Measurements from ENCODE around the gene TEX29. TPM values are rescaled to one million over a fixed set of nuclear protein-coding genes. Genes with fewer than 3 reads are reported as not detected.

Gene TEX29
- total RNA-seq, 1 donor from 2014 or later, result 0.70 TPM

GRCh38 chr13:111328574-111329410, 8.3 kb downstream of the TEX29 start:
- Mint-ChIP-seq H3K27me3 (ENCODE audit: low read depth) (no peaks in the 10 kb centered on the region), H3K4me3 (ENCODE audit: unreplicated experiment) (no peak overlapping the region), H3K36me3 (ENCODE audit: low read depth) (peaks cover 15% of the 10 kb centered on the region), H3K4me1 (ENCODE audit: low read depth) (no peaks in the 10 kb centered on the region), H3K27ac (ENCODE audit: unreplicated experiment) (no peak overlapping the region), H3K9me3 (ENCODE audit: low read depth) (no peaks in the 10 kb centered on the region)
- no peak for TF ChIP-seq CTCF (IDR thresholded peaks at IDR 0.05)
- DNase-seq (ENCODE audit: low spot score), result no peak

- H3K4me3 Mint-ChIP-seq (ENCODE audit: unreplicated experiment), result no peak overlapping the region
- no peak for DNase-seq (ENCODE audit: low spot score)
- TF ChIP-seq CTCF (IDR thresholded peaks at IDR 0.05), result no peak
- peaks cover 4% of the 10 kb centered on the region for H3K9me3 Mint-ChIP-seq (ENCODE audit: low read depth)
- no peak overlapping the region for H3K27ac Mint-ChIP-seq (ENCODE audit: unreplicated experiment)
- no peaks in the 10 kb centered on the region for H3K27me3 Mint-ChIP-seq (ENCODE audit: low read depth)
- H3K4me1 Mint-ChIP-seq (ENCODE audit: low read depth), result no peaks in the 10 kb centered on the region
- peaks cover 16% of the 10 kb centered on the region for H3K36me3 Mint-ChIP-seq (ENCODE audit: low read depth)
These were observed 9.2 kb downstream of the TEX29 start for GRCh38 chr13:111329641-111330040.

GRCh38 chr13:111330066-111330610, 9.7 kb downstream of the TEX29 start:
- no peak for TF ChIP-seq CTCF (IDR thresholded peaks at IDR 0.05)
- no peak overlapping the region for H3K4me3 Mint-ChIP-seq (ENCODE audit: unreplicated experiment)
- peaks cover 4% of the 10 kb centered on the region for H3K9me3 Mint-ChIP-seq (ENCODE audit: low read depth)
- H3K4me1 Mint-ChIP-seq (ENCODE audit: low read depth), result no peaks in the 10 kb centered on the region
- no peaks in the 10 kb centered on the region for H3K27me3 Mint-ChIP-seq (ENCODE audit: low read depth)
- peaks cover 13% of the 10 kb centered on the region for H3K36me3 Mint-ChIP-seq (ENCODE audit: low read depth)
- H3K27ac Mint-ChIP-seq (ENCODE audit: unreplicated experiment), result no peak overlapping the region
- DNase-seq (ENCODE audit: low spot score), result no peak

- TF ChIP-seq CTCF (IDR thresholded peaks at IDR 0.05), result no peak
- Mint-ChIP-seq H3K27me3 (ENCODE audit: low read depth) (no peaks in the 10 kb centered on the region), H3K9me3 (ENCODE audit: low read depth) (peaks cover 4% of the 10 kb centered on the region), H3K4me3 (ENCODE audit: unreplicated experiment) (no peak overlapping the region), H3K36me3 (ENCODE audit: low read depth) (peaks cover 30% of the 10 kb centered on the region), H3K27ac (ENCODE audit: unreplicated experiment) (no peak overlapping the region), H3K4me1 (ENCODE audit: low read depth) (peaks cover 14% of the 10 kb centered on the region)
- no peak for DNase-seq (ENCODE audit: low spot score)
These were observed 14.9 kb downstream of the TEX29 start for GRCh38 chr13:111335298-111335697.

GRCh38 chr13:111336666-111337065, 16.2 kb downstream of the TEX29 start:
- Mint-ChIP-seq H3K9me3 (ENCODE audit: low read depth) (peaks cover 4% of the 10 kb centered on the region), H3K27ac (ENCODE audit: unreplicated experiment) (no peak overlapping the region), H3K4me1 (ENCODE audit: low read depth) (peaks cover 14% of the 10 kb centered on the region), H3K27me3 (ENCODE audit: low read depth) (no peaks in the 10 kb centered on the region), H3K36me3 (ENCODE audit: low read depth) (peaks cover 26% of the 10 kb centered on the region), H3K4me3 (ENCODE audit: unreplicated experiment) (no peak overlapping the region)
- TF ChIP-seq CTCF (IDR thresholded peaks at IDR 0.05), result no peak
- DNase-seq (ENCODE audit: low spot score), result no peak
